Skeletal muscle tissue (tissue), 4 donors: ENCODE data around the gene SPDEF. TPM values are rescaled to one million over a fixed set of nuclear protein-coding genes. Genes with fewer than 3 reads are reported as not detected.

ENCODE experiments used
- H3K27ac ChIP-seq: one replicate; pipeline ENCODE4 v1.7.0; 2013; ENCODE audit warnings: mild to moderate bottlenecking, low read depth, low read length, inconsistent platforms
- H3K27me3 ChIP-seq, 3 donors: one replicate each; pipeline ENCODE4 v1.7.0; 2013; ENCODE audit warnings: low read length in 3 of 3; ENCODE audit not compliant: control insufficient read depth in 3 of 3, insufficient read depth in 3 of 3
- H3K36me3 ChIP-seq, 3 donors: one replicate each; pipeline ENCODE4 v1.7.0; 2013; ENCODE audit warnings: low read length in 3 of 3; ENCODE audit not compliant: control insufficient read depth in 3 of 3, insufficient read depth in 3 of 3
- H3K4me1 ChIP-seq, 3 donors: one replicate each; pipeline ENCODE4 v1.7.0; 2013; ENCODE audit warnings: low read length in 3 of 3, mild to moderate bottlenecking in 3 of 3; ENCODE audit not compliant: control insufficient read depth in 3 of 3, insufficient read depth in 3 of 3
- H3K4me3 ChIP-seq, 3 donors: one replicate each; pipeline ENCODE4 v1.7.0; 2013; ENCODE audit warnings: low read length in 3 of 3
- H3K9ac ChIP-seq, 3 donors: one replicate each; pipeline ENCODE4 v1.7.0; 2013; ENCODE audit warnings: low read length in 3 of 3, mild to moderate bottlenecking in 3 of 3, moderate library complexity in 2 of 3, low read depth in 1 of 3
- H3K9me3 ChIP-seq, 3 donors: one replicate each; pipeline ENCODE4 v1.7.0; 2013; ENCODE audit warnings: low read length in 3 of 3; ENCODE audit not compliant: control insufficient read depth in 3 of 3
- total RNA-seq: library from RNA; depleted of rRNA; stranded (reverse); fragments of >200 nt; gene quantifications from one replicate; pipeline ENCODE4 v1.2.3, GENCODE V29; 2014
- donor health status: Osteomylitis.

SPDEF gene
- total RNA-seq, 1 donor from 2014 or later = not detected

- H3K27me3 ChIP-seq = peaks cover 0 to 2% (median 0%) of the 10 kb centered on the region in 3 donors
- H3K9me3 ChIP-seq = no peaks in the 10 kb centered on the region
- H3K27ac ChIP-seq = no peak overlapping the region
- H3K4me3 ChIP-seq = no peak overlapping the region
- no peak overlapping the region for H3K9ac ChIP-seq
- H3K4me1 ChIP-seq = no peaks in the 10 kb centered on the region
- H3K36me3 ChIP-seq = no peaks in the 10 kb centered on the region
Measured at GRCh38 chr6:34538581-34538980, 17.5 kb downstream of the SPDEF start.

DNA sequence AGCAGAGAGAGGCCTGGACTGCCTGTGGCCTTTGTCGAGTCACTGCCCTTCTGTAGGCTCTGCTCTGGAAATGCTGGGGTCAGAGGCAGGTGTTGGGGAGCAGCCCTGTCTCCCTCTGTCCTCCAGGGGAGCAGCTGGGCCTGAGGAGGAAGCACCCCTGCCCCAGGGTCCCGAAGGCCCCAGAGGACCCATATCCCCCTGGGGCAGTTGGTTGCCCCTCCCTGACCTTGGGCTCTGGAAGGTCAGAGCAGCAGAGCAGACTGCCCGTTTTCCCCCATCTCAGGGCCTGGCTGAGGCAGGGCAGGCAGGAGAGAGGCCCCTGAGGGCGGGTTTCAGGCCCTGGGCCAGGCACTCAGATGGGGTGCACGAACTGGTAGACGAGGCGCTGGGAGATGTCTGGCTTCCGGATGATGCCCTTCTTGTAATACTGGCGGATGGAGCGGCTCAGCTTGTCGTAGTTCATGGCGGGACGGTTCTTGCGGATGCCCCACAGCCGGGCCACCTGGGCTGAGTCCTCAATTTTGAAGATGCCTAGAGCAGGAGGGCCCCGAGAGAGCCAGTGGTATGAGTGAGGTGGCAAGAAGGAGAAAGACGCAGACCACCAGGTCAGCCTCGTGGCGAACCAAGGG is 18.1 kb downstream of the SPDEF start:
- Histone ChIP-seq H3K9ac (no peak overlapping the region), H3K36me3 (no peaks in the 10 kb centered on the region), H3K4me3 (no peak overlapping the region), H3K4me1 (no peaks in the 10 kb centered on the region), H3K9me3 (no peaks in the 10 kb centered on the region), H3K27ac (no peak overlapping the region), H3K27me3 (peaks cover 0 to 2% (median 0%) of the 10 kb centered on the region in 3 donors)

DNA sequence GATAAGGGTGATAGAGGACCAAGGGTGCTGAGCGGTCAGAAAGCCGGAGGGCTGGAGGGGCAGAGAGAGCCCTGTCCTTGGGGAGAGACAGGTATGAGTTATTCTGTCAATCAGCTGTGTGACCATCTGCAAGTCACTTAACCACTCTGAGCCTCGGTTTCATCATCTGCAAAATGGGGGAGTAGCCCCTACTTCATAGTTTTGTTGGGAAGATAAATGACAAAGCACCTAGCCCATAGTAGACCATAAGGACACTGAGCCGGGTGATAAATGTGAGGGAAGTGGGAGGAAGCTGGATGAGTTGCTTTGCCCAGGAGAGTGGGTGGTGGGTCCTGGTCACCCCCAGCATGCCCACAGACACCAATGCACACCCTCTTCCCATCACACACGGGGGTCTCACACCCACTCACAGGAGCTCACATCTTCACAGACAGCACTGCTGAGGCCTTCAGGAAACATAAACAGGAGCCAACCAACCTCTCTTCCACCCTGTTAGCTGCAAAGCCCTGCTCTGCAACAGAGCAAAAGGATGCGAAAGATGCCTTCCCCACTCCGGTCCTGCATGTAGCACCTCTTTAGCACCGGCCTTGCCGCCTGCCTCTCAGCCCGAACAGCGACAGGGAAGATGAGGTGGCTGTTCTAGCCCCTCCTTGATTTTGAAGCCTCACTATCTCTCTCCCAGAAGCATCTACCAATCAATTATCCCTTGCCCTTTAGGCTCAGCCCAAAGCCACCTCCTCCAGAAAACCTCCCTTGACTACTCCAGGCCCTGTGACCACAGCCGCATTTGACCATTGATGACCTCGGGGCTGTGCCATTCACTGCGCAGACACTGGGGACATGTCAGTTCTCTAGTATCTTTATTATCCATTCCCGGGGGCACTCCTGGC is 18.9 kb downstream of the SPDEF start:
- H3K9me3 ChIP-seq = no peaks in the 10 kb centered on the region
- no peak overlapping the region for H3K9ac ChIP-seq

DNA sequence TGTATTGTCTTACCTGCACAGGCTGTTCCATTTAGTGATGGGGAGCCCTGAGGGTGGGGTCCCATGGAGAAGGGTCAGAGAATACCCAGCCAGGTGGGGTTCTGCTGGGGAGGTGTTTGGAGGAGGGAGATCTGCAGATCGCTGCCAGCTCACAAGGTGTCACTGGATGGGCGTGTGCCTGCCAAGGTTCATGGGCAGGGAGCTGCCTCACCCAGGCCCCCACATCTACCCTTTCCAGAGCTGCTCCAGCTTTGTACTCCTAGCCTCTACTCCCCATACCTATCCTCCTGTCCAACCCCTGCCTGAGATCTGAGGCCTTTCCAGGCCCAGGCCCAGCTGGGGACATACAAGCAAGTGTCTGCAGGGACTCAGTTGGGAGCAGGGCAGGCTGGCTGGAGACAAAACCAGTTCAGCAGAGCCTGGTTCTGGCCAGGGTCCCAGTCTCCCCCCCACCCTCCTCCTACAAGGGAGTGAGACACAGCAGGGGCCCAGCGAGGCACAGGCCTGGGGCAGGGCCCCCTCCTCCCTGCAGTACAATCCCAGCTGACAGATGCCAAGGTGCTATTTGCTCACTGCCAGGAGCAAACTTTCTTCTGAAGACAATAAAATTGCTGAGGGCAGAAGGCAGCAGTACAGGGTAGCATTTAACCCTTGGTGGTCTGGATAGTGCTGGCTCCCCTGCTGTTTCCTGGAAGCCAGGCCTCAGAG is 19.7 kb downstream of the SPDEF start:
- no peak overlapping the region for H3K27ac ChIP-seq
- peaks cover 0 to 1% (median 0%) of the 10 kb centered on the region in 3 donors for H3K4me1 ChIP-seq
- no peaks in the 10 kb centered on the region for H3K9me3 ChIP-seq
- no peaks in the 10 kb centered on the region for H3K36me3 ChIP-seq
- no peak overlapping the region for H3K4me3 ChIP-seq
- peaks cover 0 to 2% (median 0%) of the 10 kb centered on the region in 3 donors for H3K27me3 ChIP-seq
- H3K9ac ChIP-seq = no peak overlapping the region

More for the DNA sequence above, 18.9 kb downstream of the SPDEF start:
- no peak overlapping the region for H3K27ac ChIP-seq
- no peaks in the 10 kb centered on the region for H3K4me1 ChIP-seq
- H3K36me3 ChIP-seq = no peaks in the 10 kb centered on the region
- peaks cover 0 to 2% (median 0%) of the 10 kb centered on the region in 3 donors for H3K27me3 ChIP-seq
- no peak overlapping the region for H3K4me3 ChIP-seq

DNA sequence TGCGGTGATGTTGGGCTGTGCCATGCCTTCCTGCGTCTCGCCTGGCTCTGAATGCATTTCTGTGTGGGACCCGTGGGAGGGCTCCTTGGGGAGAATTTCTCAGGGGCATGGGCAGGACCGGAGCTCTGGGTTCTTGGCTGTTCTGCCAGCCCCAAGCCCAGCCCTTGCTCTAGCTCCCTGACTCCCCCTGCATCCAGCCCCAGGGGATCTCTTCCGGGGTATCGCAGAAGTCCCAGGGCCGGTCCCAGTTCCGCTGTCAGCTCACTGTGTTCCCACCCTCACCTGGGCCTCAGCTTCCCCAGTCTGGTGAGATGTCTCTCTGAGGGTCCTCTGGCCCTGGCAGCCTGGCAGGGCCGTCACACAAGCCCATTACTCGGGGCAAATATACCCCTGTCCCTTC is 20.5 kb downstream of the SPDEF start:
- H3K9me3 ChIP-seq = no peaks in the 10 kb centered on the region
- no peak overlapping the region for H3K27ac ChIP-seq
- H3K36me3 ChIP-seq = no peaks in the 10 kb centered on the region
- no peak overlapping the region for H3K4me3 ChIP-seq
- H3K4me1 ChIP-seq = peaks cover 0 to 3% (median 0%) of the 10 kb centered on the region in 3 donors
- peaks cover 0 to 2% (median 0%) of the 10 kb centered on the region in 3 donors for H3K27me3 ChIP-seq
- no peak overlapping the region for H3K9ac ChIP-seq

DNA sequence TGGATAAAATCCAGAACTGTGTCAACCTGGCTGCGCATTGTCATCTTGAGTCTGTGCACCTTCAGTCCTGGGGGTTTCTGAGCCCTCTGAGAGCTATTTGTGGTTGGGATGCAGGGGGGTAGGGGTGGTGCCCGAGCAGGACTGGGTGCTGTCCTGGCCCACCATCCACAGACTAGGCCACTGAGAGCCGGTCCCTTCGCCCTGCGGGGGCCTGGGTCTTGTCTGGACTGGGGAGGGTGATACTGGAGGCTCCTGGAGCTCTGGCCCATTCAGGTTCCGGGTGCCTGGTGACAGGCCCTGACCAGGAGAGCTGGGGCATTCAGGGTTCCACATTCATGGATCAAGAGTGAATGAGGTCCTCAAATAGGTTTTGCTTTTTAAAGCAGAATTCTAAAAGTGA is 20.9 kb downstream of the SPDEF start:
- Histone ChIP-seq H3K27ac (no peak overlapping the region), H3K27me3 (peaks cover 0 to 4% (median 0%) of the 10 kb centered on the region in 3 donors), H3K36me3 (no peaks in the 10 kb centered on the region), H3K4me3 (no peak overlapping the region), H3K4me1 (peaks cover 0 to 3% (median 0%) of the 10 kb centered on the region in 3 donors), H3K9ac (no peak overlapping the region), H3K9me3 (no peaks in the 10 kb centered on the region)

DNA sequence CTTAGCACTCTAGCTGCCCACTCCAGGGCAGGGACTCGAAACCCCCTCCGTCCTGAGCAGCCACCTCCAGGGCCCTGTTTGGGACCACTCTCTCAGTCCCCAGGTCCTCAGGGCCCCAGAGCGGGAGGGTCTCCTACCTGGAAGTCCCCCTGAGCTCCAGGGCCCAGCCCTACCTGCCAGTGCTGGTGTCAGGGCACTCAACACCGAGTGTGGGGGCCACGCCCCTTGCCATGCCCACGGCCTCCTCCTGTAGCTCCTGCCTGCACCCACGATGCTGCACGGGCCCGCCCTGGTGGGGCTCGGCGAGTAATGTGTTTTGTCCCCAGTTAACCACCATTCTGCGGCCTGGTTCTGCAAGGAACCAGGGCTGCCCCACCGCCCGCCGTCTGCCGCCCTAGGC is 21.5 kb downstream of the SPDEF start:
- Histone ChIP-seq H3K27ac (no peak overlapping the region), H3K9me3 (no peaks in the 10 kb centered on the region), H3K4me3 (no peak overlapping the region), H3K27me3 (peaks cover 0 to 5% (median 0%) of the 10 kb centered on the region in 3 donors), H3K4me1 (peaks cover 0 to 3% (median 0%) of the 10 kb centered on the region in 3 donors), H3K9ac (no peak overlapping the region), H3K36me3 (no peaks in the 10 kb centered on the region)

DNA sequence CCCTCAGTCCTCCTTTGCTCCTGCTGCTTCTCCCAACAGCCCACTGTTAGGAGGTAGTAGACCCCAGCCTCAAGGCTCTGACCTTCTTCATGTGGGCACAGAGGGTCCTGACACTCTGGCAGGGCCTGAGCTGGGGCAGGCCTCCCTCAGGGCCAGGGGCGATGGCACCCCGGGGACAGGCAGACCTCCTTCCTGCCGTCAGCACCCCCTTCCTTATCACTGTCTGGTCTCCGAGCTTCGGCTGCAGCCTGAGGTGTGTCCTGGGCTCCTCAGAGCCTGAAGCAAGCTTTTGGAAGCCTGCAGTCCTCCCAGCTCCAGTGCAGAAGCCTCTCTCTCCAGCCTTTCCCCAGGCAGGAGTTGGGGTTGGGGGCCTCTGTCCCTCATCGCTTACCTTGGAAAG is 22.0 kb downstream of the SPDEF start:
- Histone ChIP-seq H3K4me3 (no peak overlapping the region), H3K4me1 (peaks cover 0 to 3% (median 0%) of the 10 kb centered on the region in 3 donors), H3K9ac (no peak overlapping the region), H3K27me3 (peaks cover 0 to 5% (median 0%) of the 10 kb centered on the region in 3 donors), H3K36me3 (no peaks in the 10 kb centered on the region), H3K27ac (no peak overlapping the region), H3K9me3 (no peaks in the 10 kb centered on the region)

GRCh38 chr6:34532230-34532629 is 23.9 kb downstream of the SPDEF start:
- Histone ChIP-seq H3K9ac (peak overlapping the region in 2 of 3 donors; percentile 60 to 72), H3K9me3 (no peaks in the 10 kb centered on the region), H3K36me3 (no peaks in the 10 kb centered on the region), H3K4me1 (peaks cover 0 to 6% (median 2%) of the 10 kb centered on the region in 3 donors), H3K4me3 (peak overlapping the region in 2 of 3 donors; percentile 63 to 69), H3K27ac (peak overlapping the region; percentile 62), H3K27me3 (peaks cover 0 to 3% (median 0%) of the 10 kb centered on the region in 3 donors)
